ENCODE data around the gene MAP3K3. TPM values are rescaled to one million over a fixed set of nuclear protein-coding genes. Genes with fewer than 3 reads are reported as not detected.

Gene MAP3K3
- total RNA-seq, 1 donor, result 51.0 TPM

GRCh38 chr17:63644846-63645245 is 22.6 kb downstream of the MAP3K3 start:
- Histone ChIP-seq H3K79me2 (ENCODE audit: insufficient read depth, low read length) (peaks cover 2% of the 10 kb centered on the region), H3K27me3 (ENCODE audit: insufficient read depth, low read length) (no peaks in the 10 kb centered on the region), H4K20me1 (ENCODE audit: insufficient read depth, low read length) (peaks cover 8% of the 10 kb centered on the region), H3K27ac (ENCODE audit: low read depth, low read length) (no peak overlapping the region), H3K4me1 (ENCODE audit: insufficient read depth, low read length) (peaks cover 8% of the 10 kb centered on the region), H3K4me3 (ENCODE audit: insufficient read depth, low read length) (no peak overlapping the region), H3K9me3 (ENCODE audit: low read depth, low read length) (no peaks in the 10 kb centered on the region), H2AFZ (ENCODE audit: low read length) (no peak overlapping the region), H3K4me2 (ENCODE audit: insufficient read depth, low read length) (no peak overlapping the region), H3K36me3 (ENCODE audit: insufficient read depth, low read length) (peaks cover 9% of the 10 kb centered on the region)
- TF ChIP-seq, protein P1, sequence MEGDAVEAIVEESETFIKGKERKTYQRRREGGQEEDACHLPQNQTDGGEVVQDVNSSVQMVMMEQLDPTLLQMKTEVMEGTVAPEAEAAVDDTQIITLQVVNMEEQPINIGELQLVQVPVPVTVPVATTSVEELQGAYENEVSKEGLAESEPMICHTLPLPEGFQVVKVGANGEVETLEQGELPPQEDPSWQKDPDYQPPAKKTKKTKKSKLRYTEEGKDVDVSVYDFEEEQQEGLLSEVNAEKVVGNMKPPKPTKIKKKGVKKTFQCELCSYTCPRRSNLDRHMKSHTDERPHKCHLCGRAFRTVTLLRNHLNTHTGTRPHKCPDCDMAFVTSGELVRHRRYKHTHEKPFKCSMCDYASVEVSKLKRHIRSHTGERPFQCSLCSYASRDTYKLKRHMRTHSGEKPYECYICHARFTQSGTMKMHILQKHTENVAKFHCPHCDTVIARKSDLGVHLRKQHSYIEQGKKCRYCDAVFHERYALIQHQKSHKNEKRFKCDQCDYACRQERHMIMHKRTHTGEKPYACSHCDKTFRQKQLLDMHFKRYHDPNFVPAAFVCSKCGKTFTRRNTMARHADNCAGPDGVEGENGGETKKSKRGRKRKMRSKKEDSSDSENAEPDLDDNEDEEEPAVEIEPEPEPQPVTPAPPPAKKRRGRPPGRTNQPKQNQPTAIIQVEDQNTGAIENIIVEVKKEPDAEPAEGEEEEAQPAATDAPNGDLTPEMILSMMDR (IDR thresholded peaks at IDR 0.05; ENCODE audit: extremely low read depth, low read depth, low read length), result no peak
- no peak for DNase-seq (ENCODE audit: insufficient read length, low spot score, missing footprints)

- Histone ChIP-seq H3K4me1 (ENCODE audit: insufficient read depth, low read length) (peaks cover 8% of the 10 kb centered on the region), H3K36me3 (ENCODE audit: insufficient read depth, low read length) (peaks cover 9% of the 10 kb centered on the region), H3K4me2 (ENCODE audit: insufficient read depth, low read length) (no peak overlapping the region), H4K20me1 (ENCODE audit: insufficient read depth, low read length) (peaks cover 8% of the 10 kb centered on the region), H3K4me3 (ENCODE audit: insufficient read depth, low read length) (no peak overlapping the region), H3K9me3 (ENCODE audit: low read depth, low read length) (no peaks in the 10 kb centered on the region), H2AFZ (ENCODE audit: low read length) (no peak overlapping the region), H3K27me3 (ENCODE audit: insufficient read depth, low read length) (no peaks in the 10 kb centered on the region), H3K27ac (ENCODE audit: low read depth, low read length) (no peak overlapping the region), H3K79me2 (ENCODE audit: insufficient read depth, low read length) (peaks cover 3% of the 10 kb centered on the region)
- no peak for DNase-seq (ENCODE audit: insufficient read length, low spot score, missing footprints)
- TF ChIP-seq, protein P1 (IDR thresholded peaks at IDR 0.05; ENCODE audit: extremely low read depth, low read depth, low read length), result no peak
These were observed 23.7 kb downstream of the MAP3K3 start for GRCh38 chr17:63645775-63646487.

DNA sequence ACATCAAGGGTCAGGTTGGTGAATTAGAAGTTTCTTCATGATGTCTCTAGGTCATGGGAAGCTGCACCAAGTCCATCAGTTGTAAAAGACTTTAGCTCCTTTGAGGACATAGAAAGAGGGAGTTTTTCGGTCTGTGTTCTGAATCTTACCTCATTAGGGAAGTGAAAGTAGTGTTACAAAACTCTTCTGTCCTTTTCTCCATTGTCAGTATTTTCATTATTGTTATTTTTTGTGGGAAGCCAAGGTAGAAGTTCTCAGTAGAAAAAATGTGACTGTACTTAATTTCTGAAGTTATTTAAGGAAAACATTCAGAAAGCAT is 24.2 kb downstream of the MAP3K3 start:
- Histone ChIP-seq H3K27me3 (ENCODE audit: insufficient read depth, low read length) (no peaks in the 10 kb centered on the region), H4K20me1 (ENCODE audit: insufficient read depth, low read length) (peaks cover 8% of the 10 kb centered on the region), H3K79me2 (ENCODE audit: insufficient read depth, low read length) (peaks cover 3% of the 10 kb centered on the region), H2AFZ (ENCODE audit: low read length) (no peak overlapping the region), H3K9me3 (ENCODE audit: low read depth, low read length) (no peaks in the 10 kb centered on the region), H3K4me3 (ENCODE audit: insufficient read depth, low read length) (no peak overlapping the region), H3K36me3 (ENCODE audit: insufficient read depth, low read length) (peaks cover 9% of the 10 kb centered on the region), H3K27ac (ENCODE audit: low read depth, low read length) (no peak overlapping the region), H3K4me2 (ENCODE audit: insufficient read depth, low read length) (no peak overlapping the region), H3K4me1 (ENCODE audit: insufficient read depth, low read length) (peaks cover 8% of the 10 kb centered on the region)
- no peak for DNase-seq (ENCODE audit: insufficient read length, low spot score, missing footprints)
- TF ChIP-seq, protein P1 (IDR thresholded peaks at IDR 0.05; ENCODE audit: extremely low read depth, low read depth, low read length), result no peak

GRCh38 chr17:63647065-63647725 is 25.0 kb downstream of the MAP3K3 start:
- Histone ChIP-seq H3K79me2 (ENCODE audit: insufficient read depth, low read length) (peaks cover 3% of the 10 kb centered on the region), H3K27ac (ENCODE audit: low read depth, low read length) (no peak overlapping the region), H3K27me3 (ENCODE audit: insufficient read depth, low read length) (no peaks in the 10 kb centered on the region), H2AFZ (ENCODE audit: low read length) (no peak overlapping the region), H4K20me1 (ENCODE audit: insufficient read depth, low read length) (peaks cover 8% of the 10 kb centered on the region), H3K4me1 (ENCODE audit: insufficient read depth, low read length) (peaks cover 8% of the 10 kb centered on the region), H3K4me2 (ENCODE audit: insufficient read depth, low read length) (no peak overlapping the region), H3K36me3 (ENCODE audit: insufficient read depth, low read length) (peaks cover 9% of the 10 kb centered on the region), H3K4me3 (ENCODE audit: insufficient read depth, low read length) (no peak overlapping the region), H3K9me3 (ENCODE audit: low read depth, low read length) (no peaks in the 10 kb centered on the region)
- DNase-seq (ENCODE audit: insufficient read length, low spot score, missing footprints), result no peak
- TF ChIP-seq, protein P1 (IDR thresholded peaks at IDR 0.05; ENCODE audit: extremely low read depth, low read depth, low read length), result no peak
